Mononuclear cell (primary cell): ENCODE results near the gene IP6K2. TPM values are rescaled to one million over a fixed set of nuclear protein-coding genes. Genes with fewer than 3 reads are reported as not detected.

Experiments
- H3K27me3 ChIP-seq: 2 replicates; pipeline ENCODE4 v1.6.0; 2011; ENCODE audit warnings: low read length, control low read depth; ENCODE audit not compliant: insufficient read depth
- H3K4me1 ChIP-seq: 2 replicates; pipeline ENCODE4 v1.5.1; 2011; ENCODE audit warnings: mild to moderate bottlenecking, low read length, control low read depth; ENCODE audit not compliant: insufficient read depth
- H3K4me3 ChIP-seq: 2 replicates; pipeline ENCODE4 v1.5.1; 2011; ENCODE audit warnings: mild to moderate bottlenecking, low read length, moderate library complexity
- H3K9me3 ChIP-seq: 2 replicates; pipeline ENCODE4 v1.5.1; 2011; ENCODE audit warnings: low read depth, mild to moderate bottlenecking, control low read depth, low read length
- total RNA-seq: library from RNA; depleted of rRNA; stranded (reverse); fragments of >200 nt; gene quantifications from one replicate; pipeline ENCODE4 v1.2.3, GENCODE V29; 2012

Gene IP6K2
- total RNA-seq, 1 donor, result 92.5 TPM

DNA sequence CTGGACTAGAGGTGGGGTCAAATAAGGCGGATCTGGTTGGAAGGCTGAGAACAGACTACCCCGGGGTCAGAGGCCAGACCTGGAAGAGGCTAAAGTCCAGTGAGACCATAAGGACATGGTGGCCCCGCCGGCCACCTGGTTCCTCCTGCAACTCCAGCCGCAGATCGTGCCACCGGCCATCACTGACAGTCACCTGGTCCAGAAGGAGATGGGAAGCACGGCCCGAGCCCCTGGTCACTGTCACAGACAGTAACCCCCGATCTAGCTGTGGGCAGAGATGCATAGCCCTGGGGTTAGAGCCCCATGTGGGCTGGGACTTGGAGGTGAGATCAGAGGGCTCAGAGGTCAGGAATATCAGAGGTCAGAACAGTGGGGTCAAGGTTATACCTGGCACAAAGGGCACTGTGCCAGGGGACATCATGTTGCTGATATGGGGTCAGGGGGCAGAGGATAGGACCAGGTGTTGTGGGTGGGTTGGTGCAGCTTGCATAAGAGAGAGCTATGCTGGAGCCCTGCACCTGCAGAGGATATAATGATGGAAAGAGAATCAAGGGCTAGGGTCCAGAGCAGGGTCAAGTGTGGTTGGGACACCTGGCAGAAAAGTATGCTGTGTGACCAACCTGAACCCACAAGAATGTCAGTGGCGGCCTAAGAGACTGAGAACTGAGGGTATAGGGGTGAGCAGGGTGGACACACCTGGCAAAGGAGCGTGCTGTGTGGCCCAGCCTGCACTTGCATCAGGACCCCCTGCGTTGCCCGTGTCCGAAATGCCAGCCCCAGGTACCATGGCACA, 63.9 kb downstream of the IP6K2 start:
- Histone ChIP-seq H3K4me3 (no peak overlapping the region), H3K27me3 (no peaks in the 10 kb centered on the region), H3K9me3 (no peaks in the 10 kb centered on the region), H3K4me1 (peaks cover 15% of the 10 kb centered on the region)

DNA sequence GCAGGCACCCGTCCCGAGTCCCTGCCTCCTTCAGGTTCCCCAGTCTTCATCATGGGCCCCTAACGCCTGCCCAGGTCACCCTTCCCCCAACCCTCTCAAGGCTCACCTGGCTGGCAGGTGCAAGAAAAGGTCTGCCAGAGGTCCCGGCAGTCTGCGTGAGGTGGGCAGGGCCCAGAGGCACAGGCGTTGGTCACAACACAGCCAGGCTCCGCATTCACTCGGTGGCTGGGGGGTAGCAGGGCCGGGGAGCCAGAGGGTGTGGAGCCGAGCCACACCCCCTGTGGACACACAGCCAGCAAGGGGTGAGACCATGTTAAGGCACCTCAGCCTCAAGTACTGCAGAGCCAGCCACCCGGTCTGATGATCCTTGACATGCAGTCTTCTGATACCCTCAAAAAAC, 65.2 kb downstream of the IP6K2 start:
- H3K4me3 ChIP-seq, result no peak overlapping the region
- H3K4me1 ChIP-seq, result peaks cover 10% of the 10 kb centered on the region
- no peaks in the 10 kb centered on the region for H3K9me3 ChIP-seq
- no peaks in the 10 kb centered on the region for H3K27me3 ChIP-seq

DNA sequence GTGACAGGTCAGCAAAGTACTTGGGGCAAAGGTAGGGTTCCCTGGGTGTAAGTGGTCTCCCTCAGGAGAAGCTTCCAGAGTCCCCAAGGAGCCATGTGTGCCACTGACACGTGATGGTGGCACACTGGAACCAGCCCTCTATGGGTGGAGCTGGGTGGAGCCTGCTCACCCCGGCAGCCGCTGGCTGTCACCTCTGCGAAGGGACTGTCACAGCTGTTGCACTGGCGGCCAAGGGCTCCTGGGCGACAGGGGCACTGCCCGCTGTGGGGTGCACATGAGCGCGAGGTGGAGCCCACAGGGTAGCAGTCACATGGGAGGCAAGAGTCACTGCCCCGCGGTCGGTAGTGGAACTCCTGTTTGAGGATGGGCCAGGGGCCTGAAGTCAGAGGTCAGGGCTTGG, 66.3 kb downstream of the IP6K2 start:
- Histone ChIP-seq H3K27me3 (no peaks in the 10 kb centered on the region), H3K4me3 (no peak overlapping the region), H3K9me3 (no peaks in the 10 kb centered on the region), H3K4me1 (peaks cover 5% of the 10 kb centered on the region)

DNA sequence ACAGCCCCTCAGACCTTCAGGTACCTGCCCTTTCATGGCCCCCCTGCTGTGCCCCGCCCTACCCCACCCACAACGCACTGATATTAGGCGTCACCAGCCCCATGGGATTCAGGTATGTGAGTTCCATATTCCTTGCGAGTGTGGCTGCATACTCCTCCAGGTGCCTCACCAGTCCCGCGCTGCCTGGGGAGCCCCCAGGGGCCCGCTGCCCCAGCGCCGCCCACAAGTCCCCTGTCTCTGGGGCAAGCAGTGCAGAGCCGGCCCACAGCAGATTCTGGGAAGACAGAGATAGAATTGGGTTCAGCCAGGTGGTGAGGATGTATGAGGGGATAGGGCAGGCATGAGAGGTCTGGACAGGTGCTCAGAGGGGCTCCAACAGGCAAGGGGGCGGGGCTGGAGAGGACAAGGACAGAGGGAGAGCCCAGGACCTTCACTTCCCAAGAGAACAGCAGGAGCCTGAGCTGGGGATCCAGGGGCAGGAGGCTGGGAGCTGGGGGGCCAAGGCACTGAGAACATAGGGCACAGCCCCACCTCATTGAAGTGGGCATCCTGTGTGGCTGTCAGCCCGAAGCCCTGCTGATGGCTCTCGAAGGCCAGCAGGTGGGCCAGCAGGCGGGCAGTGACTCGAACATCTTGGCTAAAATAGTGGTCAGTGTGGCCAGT, 68.7 kb downstream of the IP6K2 start:
- Histone ChIP-seq H3K4me3 (no peak overlapping the region), H3K4me1 (no peaks in the 10 kb centered on the region), H3K9me3 (no peaks in the 10 kb centered on the region), H3K27me3 (no peaks in the 10 kb centered on the region)

DNA sequence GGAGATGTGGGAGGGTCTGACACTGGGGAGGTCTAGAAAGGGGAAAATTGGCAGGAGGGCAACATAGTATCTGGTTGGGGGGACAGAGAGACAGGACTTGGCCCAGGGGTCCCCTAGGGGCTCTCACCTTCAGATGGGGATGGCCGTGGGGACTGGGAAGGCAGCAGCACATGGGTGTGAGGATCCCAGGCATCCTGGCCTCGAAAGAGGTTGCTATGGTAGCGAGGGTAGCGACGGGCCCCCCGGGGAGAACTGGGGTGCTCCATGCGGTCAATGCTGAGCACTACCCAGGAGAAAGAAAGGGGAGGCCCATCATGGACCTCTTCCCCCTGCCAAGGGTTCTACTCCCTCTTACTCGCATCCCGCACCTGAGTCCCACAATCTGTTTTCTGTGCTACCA, 69.3 kb downstream of the IP6K2 start:
- H3K4me3 ChIP-seq, result no peak overlapping the region
- H3K4me1 ChIP-seq, result no peaks in the 10 kb centered on the region
- H3K27me3 ChIP-seq, result no peaks in the 10 kb centered on the region
- H3K9me3 ChIP-seq, result no peaks in the 10 kb centered on the region

DNA sequence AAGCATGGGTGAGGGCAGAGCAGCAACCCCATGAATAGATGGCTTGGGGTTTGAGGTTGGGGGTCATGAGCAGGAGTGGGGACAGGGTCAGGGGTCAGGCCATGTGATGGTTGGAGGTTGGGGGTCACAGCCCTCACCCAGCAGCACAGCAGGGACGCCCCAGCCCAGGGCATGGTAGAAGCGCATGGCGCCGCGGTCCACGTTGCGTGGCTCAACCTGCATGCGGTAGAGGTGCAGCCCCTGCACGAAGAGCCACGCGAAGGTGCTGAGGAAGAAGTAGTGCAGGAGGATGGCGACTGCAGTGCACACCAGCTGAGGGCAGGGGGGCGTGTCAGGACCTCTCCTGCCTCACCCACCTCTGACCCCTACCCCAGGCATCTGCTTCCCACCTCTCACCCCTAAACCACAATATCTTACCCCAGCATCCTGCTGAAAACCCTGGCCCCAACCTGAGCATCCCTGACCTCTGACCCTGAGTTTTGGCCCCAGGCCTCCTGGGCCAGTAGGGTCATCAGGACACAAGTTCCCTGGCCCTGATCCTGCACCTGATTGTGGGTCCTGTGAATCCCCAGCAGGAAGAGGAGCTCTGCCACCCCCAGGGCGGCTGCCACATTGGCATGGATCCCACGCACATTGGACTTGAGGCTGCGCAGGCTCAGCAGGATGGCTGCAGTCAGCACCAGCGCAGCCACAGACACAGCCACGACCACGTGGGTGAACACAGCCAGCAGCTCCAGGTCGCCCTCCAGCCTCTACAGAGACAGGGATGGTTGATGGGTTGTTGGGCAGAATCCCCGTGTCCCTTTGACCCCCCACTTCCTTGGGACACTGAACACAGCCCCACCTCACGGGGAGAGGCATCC, 71.9 kb downstream of the IP6K2 start:
- no peaks in the 10 kb centered on the region for H3K9me3 ChIP-seq
- H3K27me3 ChIP-seq, result no peaks in the 10 kb centered on the region
- no peaks in the 10 kb centered on the region for H3K4me1 ChIP-seq
- H3K4me3 ChIP-seq, result no peak overlapping the region

DNA sequence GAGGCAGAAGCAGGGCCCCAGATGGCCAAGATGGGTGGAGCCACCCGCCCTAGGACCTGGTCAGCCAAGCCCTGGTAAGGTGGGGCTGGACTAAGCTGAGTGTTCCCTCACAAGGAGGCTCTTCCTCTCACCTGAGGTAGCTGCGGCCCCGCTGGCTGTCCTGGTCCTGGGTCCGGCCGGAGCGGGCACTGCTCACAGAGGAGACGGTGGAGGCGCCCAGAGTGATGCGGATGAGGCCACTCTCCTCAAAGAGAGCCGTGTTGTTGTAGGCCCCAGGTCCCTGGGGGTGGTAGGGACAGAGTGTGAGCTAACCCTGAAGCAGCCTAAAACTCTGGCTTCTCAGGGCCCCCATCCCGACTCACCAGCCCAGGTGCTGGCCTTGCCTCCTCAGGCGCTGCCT, 74.4 kb downstream of the IP6K2 start:
- Histone ChIP-seq H3K4me1 (no peaks in the 10 kb centered on the region), H3K9me3 (no peaks in the 10 kb centered on the region), H3K4me3 (no peak overlapping the region), H3K27me3 (no peaks in the 10 kb centered on the region)

DNA sequence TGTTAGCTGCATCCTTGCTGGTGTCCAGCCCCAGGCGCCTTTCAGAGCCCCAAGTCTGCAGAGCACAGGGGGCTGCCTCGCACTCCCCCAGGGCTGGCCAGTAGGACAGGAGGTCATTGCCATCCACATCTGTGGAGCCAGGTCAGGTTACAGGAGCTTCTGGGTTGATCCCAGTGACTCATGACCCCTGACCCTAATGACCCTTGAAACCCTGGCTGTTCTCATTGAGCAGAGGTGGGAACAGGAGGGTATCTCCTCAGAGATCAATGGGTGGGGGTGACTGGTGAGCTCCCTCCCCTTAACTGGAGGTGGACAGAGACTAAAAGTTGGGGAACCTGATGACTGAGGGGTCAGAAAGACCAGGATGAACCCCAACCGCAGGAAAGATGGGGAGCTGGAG, 75.6 kb downstream of the IP6K2 start:
- H3K27me3 ChIP-seq, result no peaks in the 10 kb centered on the region
- H3K4me3 ChIP-seq, result no peak overlapping the region
- H3K4me1 ChIP-seq, result peaks cover 1% of the 10 kb centered on the region
- no peaks in the 10 kb centered on the region for H3K9me3 ChIP-seq

DNA sequence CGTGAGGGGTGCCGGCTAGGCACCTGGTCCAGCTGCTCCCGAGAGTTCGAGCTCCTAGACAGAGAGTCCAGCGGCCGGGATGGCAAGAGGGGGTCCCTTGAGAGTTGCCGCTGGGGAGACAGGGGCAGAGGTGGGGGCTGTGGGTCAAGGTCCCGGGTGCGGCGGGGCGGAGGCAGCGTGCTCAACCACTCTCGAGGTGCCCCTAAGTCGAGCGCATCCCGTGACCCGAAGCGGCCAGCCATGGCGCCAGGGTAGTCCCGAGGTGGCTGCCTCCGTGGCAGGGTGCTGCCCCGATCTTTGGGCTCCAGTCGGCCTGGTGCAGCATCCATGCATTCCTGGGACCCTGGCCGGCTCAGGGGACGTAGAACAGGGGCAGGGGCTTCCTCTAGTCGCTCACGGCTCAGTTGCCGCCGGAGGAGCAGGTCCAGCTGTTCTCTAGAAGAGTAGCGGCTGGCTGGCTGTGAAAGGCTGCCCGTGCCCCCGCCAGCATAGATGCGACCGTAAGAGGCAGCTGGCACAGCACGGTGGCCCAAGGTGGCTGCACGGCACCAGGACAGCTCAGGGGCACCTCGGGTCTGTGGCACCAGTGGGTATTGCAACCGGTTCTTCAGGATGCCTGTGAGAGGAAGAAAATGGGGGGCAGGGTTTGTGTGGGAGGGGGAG, 76.9 kb downstream of the IP6K2 start:
- H3K4me1 ChIP-seq, result peaks cover 10% of the 10 kb centered on the region
- no peaks in the 10 kb centered on the region for H3K9me3 ChIP-seq

More for the DNA sequence above, 76.9 kb downstream of the IP6K2 start:
- H3K4me3 ChIP-seq, result no peak overlapping the region
- H3K27me3 ChIP-seq, result no peaks in the 10 kb centered on the region

Other genes starting within 250 kb of the IP6K2 start
- 64.1 TPM for gene SHISA5, start 213.0 kb downstream of the IP6K2 start, total RNA-seq
- gene PFKFB4, start 160.4 kb downstream of the IP6K2 start, total RNA-seq, result 11.3 TPM
- gene UCN2, start 153.4 kb downstream of the IP6K2 start, total RNA-seq, result 0.10 TPM
- 0.10 TPM for gene COL7A1, start 121.9 kb downstream of the IP6K2 start, total RNA-seq
- gene UQCRC1, start 107.6 kb downstream of the IP6K2 start, total RNA-seq, result 131 TPM
- 0.42 TPM for gene TMEM89, start 95.5 kb downstream of the IP6K2 start, total RNA-seq
- 8.4 TPM for gene SLC26A6, start 81.8 kb downstream of the IP6K2 start, total RNA-seq
- 2.6 TPM for gene CELSR3, start 54.3 kb downstream of the IP6K2 start, total RNA-seq
- gene NCKIPSD, start 31.3 kb downstream of the IP6K2 start, total RNA-seq, result 6.3 TPM
- gene PRKAR2A, start 130.7 kb upstream of the IP6K2 start, total RNA-seq, result 26.1 TPM
- 2.2 TPM for gene SLC25A20, start 181.7 kb upstream of the IP6K2 start, total RNA-seq
- 120 TPM for gene ARIH2, start 201.6 kb upstream of the IP6K2 start, total RNA-seq